ENCODE data around the gene ESR1.

ESR1 gene

GRCh38 chr6:152176268-152176667 is 368.8 kb downstream of the ESR1 start:
- no peak for DNase-seq (ENCODE audit: low read depth)

Data from fibroblast of the conjunctiva (primary cell).